IMR-90 (cell line): ENCODE measurements around the gene ACACA. TPM values are rescaled to one million over a fixed set of nuclear protein-coding genes. Genes with fewer than 3 reads are reported as not detected.

Source experiments
- ATAC-seq: fragments of 200-7000 bp; cut with Tn5 transposase; 2 replicates; pipeline ENCODE4 v1.9.1; 2020; ENCODE audit warnings: low read depth, mild to moderate bottlenecking, moderate library complexity
- BruUV-seq: library from RNA; stranded (reverse); fragments of 400-500 nt; replicated peaks from 2 replicates; lab custom pipeline; 2021; lab: Mats Ljungman, UMichigan
- CTCF ChIA-PET: fragments of 300-600 bp; formaldehyde crosslinking; extraction: SDS; loops from one replicate; lab custom pipeline; 2021; ENCODE audit warnings: antibody characterized with exemption; lab: Yijun Ruan, JAX
- POLR2A ChIA-PET: fragments of 300-600 bp; sonication (Branson Sonifier 250); formaldehyde crosslinking; loops from one replicate; lab custom pipeline; 2022; ENCODE audit warnings: antibody characterized with exemption; ENCODE audit not compliant: unreplicated experiment; lab: Charles Lee
- DNase-seq: peaks from one replicate; pipeline ENCODE4 v3.0.0; 2013
- H2AFZ ChIP-seq: replicated peaks from 2 replicates; pipeline ENCODE3; 2013; ENCODE audit warnings: low read length, mild to moderate bottlenecking; ENCODE audit not compliant: poor library complexity
- H2AK5ac ChIP-seq: 2 replicates; pipeline ENCODE4 v1.6.1; 2013; ENCODE audit warnings: low read depth, low read length, inconsistent platforms
- H2AK9ac ChIP-seq: replicated peaks from 2 replicates; pipeline ENCODE3; 2013; ENCODE audit warnings: mild to moderate bottlenecking, low read depth, low read length, moderate library complexity; ENCODE audit not compliant: poor library complexity
- H2BK120ac ChIP-seq: 2 replicates; pipeline ENCODE4 v1.6.1; 2013; ENCODE audit warnings: low read depth, low read length, inconsistent platforms
- H2BK15ac ChIP-seq: 3 replicates; pipeline ENCODE4 v1.6.1; 2013; ENCODE audit warnings: low read depth, low read length, inconsistent platforms
- H2BK20ac ChIP-seq: 2 replicates; pipeline ENCODE4 v1.6.1; 2013; ENCODE audit warnings: low read depth, mild to moderate bottlenecking, inconsistent platforms, low read length, moderate library complexity
- H2BK5ac ChIP-seq: 2 replicates; pipeline ENCODE4 v1.6.1; 2013; ENCODE audit warnings: mild to moderate bottlenecking, low read depth, low read length, inconsistent platforms; ENCODE audit not compliant: poor library complexity, severe bottlenecking
- H3K14ac ChIP-seq: replicated peaks from 2 replicates; pipeline ENCODE4 v1.6.1; 2013; ENCODE audit warnings: low read depth, low read length, inconsistent platforms
- H3K18ac ChIP-seq: 2 replicates; pipeline ENCODE4 v1.6.1; 2013; ENCODE audit warnings: low read depth, low read length, control low read depth
- H3K23ac ChIP-seq: 2 replicates; pipeline ENCODE4 v1.6.1; 2013; ENCODE audit warnings: low read depth, low read length, inconsistent platforms
- H3K27ac ChIP-seq: 2 replicates; pipeline ENCODE4 v1.5.1; 2013; ENCODE audit warnings: mild to moderate bottlenecking, control low read depth, low read length; ENCODE audit not compliant: insufficient read depth
- H3K27me3 ChIP-seq: 2 replicates; pipeline ENCODE4 v1.6.1; 2013; ENCODE audit warnings: low read length; ENCODE audit not compliant: control insufficient read depth, insufficient read depth
- H3K36me3 ChIP-seq: 2 replicates; pipeline ENCODE4 v1.6.1; 2013; ENCODE audit warnings: low read length, mixed read lengths; ENCODE audit not compliant: control insufficient read depth, insufficient read depth
- H3K4ac ChIP-seq: 2 replicates; pipeline ENCODE4 v1.6.1; 2013; ENCODE audit warnings: low read depth, low read length, inconsistent platforms
- H3K4me1 ChIP-seq: 2 replicates; pipeline ENCODE4 v1.6.1; 2013; ENCODE audit warnings: low read length, mixed read lengths; ENCODE audit not compliant: control insufficient read depth, insufficient read depth
- H3K4me2 ChIP-seq: 2 replicates; pipeline ENCODE4 v1.6.1; 2013; ENCODE audit warnings: low read depth, mild to moderate bottlenecking, control low read depth, low read length, moderate library complexity
- H3K4me3 ChIP-seq: 2 replicates; pipeline ENCODE4 v1.5.1; 2013; ENCODE audit warnings: low read depth, mild to moderate bottlenecking, control low read depth, low read length, moderate library complexity; ENCODE audit not compliant: insufficient read depth
- H3K56ac ChIP-seq: 2 replicates; pipeline ENCODE4 v1.6.1; 2013; ENCODE audit warnings: low read length, inconsistent platforms; ENCODE audit not compliant: insufficient read depth; ENCODE audit errors: extremely low read depth
- H3K79me1 ChIP-seq, 2 experiments: 2 replicates each; pipeline ENCODE4 v1.6.1; 2013; ENCODE audit warnings: low read length in 2 of 2, inconsistent platforms in 1 of 2, low read depth in 1 of 2
- H3K9ac ChIP-seq: 2 replicates; pipeline ENCODE4 v1.6.1; 2013; ENCODE audit warnings: low read depth, low read length, control low read depth
- H3K9me1 ChIP-seq: 2 replicates; pipeline ENCODE4 v1.6.1; 2013; ENCODE audit warnings: low read length, inconsistent platforms; ENCODE audit not compliant: insufficient read depth
- H3K9me3 ChIP-seq: 2 replicates; pipeline ENCODE4 v1.6.1; 2013; ENCODE audit warnings: low read length; ENCODE audit not compliant: control insufficient read depth, insufficient read depth
- H4K20me1 ChIP-seq: 2 replicates; pipeline ENCODE4 v1.6.1; 2013; ENCODE audit warnings: low read length, inconsistent platforms; ENCODE audit not compliant: insufficient read depth
- H4K5ac ChIP-seq: 2 replicates; pipeline ENCODE4 v1.6.1; 2013; ENCODE audit warnings: mild to moderate bottlenecking, low read depth, low read length, control low read depth
- H4K8ac ChIP-seq, 2 experiments: 2 replicates each; pipeline ENCODE4 v1.6.1; 2013; ENCODE audit warnings: low read depth in 2 of 2, low read length in 2 of 2, control low read depth in 1 of 2, inconsistent platforms in 1 of 2
- H4K91ac ChIP-seq: 2 replicates; pipeline ENCODE4 v1.6.1; 2013; ENCODE audit warnings: low read depth, low read length, inconsistent platforms; ENCODE audit not compliant: insufficient read depth
- BHLHE40 ChIP-seq: fragments of 150-350 bp; IDR thresholded peaks from 2 replicates; pipeline ENCODE4 v1.6.1; 2016; ENCODE audit warnings: mild to moderate bottlenecking, low read depth, low read length
- CTCF ChIP-seq: conservative IDR thresholded peaks from 2 replicates; pipeline ENCODE4 v1.5.1; 2012; ENCODE audit warnings: mild to moderate bottlenecking, low read depth, low read length, improper control_type of control experiment
- ELK1 ChIP-seq: fragments of 150-350 bp; IDR thresholded peaks from 2 replicates; pipeline ENCODE4 v1.6.1; 2016; ENCODE audit warnings: low read depth, mild to moderate bottlenecking, low read length, moderate library complexity, borderline replicate concordance
- POLR2A ChIP-seq: IDR thresholded peaks from 2 replicates; pipeline ENCODE4 v1.6.1; 2012; ENCODE audit warnings: mild to moderate bottlenecking, low read depth, low read length
- RFX5 ChIP-seq: IDR thresholded peaks from 2 replicates; pipeline ENCODE4 v1.8.0; 2012; ENCODE audit warnings: low read depth, mild to moderate bottlenecking, low read length, moderate library complexity
- SMC3 ChIP-seq: fragments of 150-350 bp; IDR thresholded peaks from 2 replicates; pipeline ENCODE4 v1.6.1; 2016; ENCODE audit warnings: low read depth, mild to moderate bottlenecking, antibody characterized with exemption, low read length, moderate library complexity
- WGBS, 2 experiments: methylation state at CpG; one replicate each; pipeline versions ENCODE4 v1.1.5 to v1.1.7; 2013; ENCODE audit warnings: missing lambda C conversion rate in 2 of 2; ENCODE audit not compliant: insufficient read length in 1 of 2; ENCODE audit errors: extremely low coverage in 2 of 2; 5-methylcytosine and 5-hydroxymethylcytosine counted together
- dilution Hi-C: fragments of 300-500 bp; cut with HindIII; formaldehyde crosslinking; loops from one replicate; pipeline ENCODE4 v1.14.3; 2018; ENCODE audit warnings: low sequenced_read_pairs; ENCODE audit not compliant: unreplicated experiment
- in situ Hi-C: fragments of 300-500 bp; cut with MboI; formaldehyde crosslinking; loops from 3 replicates; pipeline ENCODE4 v1.14.3; 2019; ENCODE audit warnings: low sequenced_read_pairs, inconsistent platforms, mixed read lengths
- intact Hi-C: fragments of 100-400 bp; cut with micrococcal nuclease; formaldehyde crosslinking; loops from 2 replicates; pipeline ENCODE4 v1.10.0; 2022
- polyA plus RNA-seq, 3 experiments: library from polyadenylated mRNA; depleted of rRNA; stranded (reverse); fragments of >200 nt; gene quantifications; 2 replicates each; pipeline ENCODE4 v1.2.3, GENCODE V29; 2012; ENCODE audit warnings: low replicate concordance in 1 of 3
- total RNA-seq: library from RNA; depleted of rRNA; stranded (reverse); fragments of >200 nt; gene quantifications from 2 replicates; pipeline ENCODE4 v1.2.3, GENCODE V29; 2012

The ACACA gene
- total and polyA plus RNA-seq, 2 of the 4 experiments (the other 2 are of a cell fraction), result 21.3 to 39.1 TPM

GRCh38 chr17:37399265-37399803 lies 7.3 kb downstream of the ACACA start:
- H3K9me3 ChIP-seq, result no peaks in the 10 kb centered on the region

More at GRCh38 chr17:37399265-37399803, 7.3 kb downstream of the ACACA start:
- Histone ChIP-seq H3K27me3 (no peaks in the 10 kb centered on the region), H3K27ac (no peak overlapping the region), H2BK120ac (no peak overlapping the region), H3K23ac (no peak overlapping the region), H3K36me3 (no peaks in the 10 kb centered on the region), H2AK5ac (no peak overlapping the region), H3K79me1 (peaks cover 9 to 36% of the 10 kb centered on the region in 2 experiments), H4K91ac (no peak overlapping the region), H2BK5ac (no peak overlapping the region), H3K4me2 (no peak overlapping the region), H3K14ac (no peak overlapping the region), H2BK20ac (no peak overlapping the region), H4K5ac (no peak overlapping the region), H3K4ac (no peak overlapping the region), H4K8ac (no peak overlapping the region), H2AK9ac (no peak overlapping the region), H2BK15ac (no peak overlapping the region), H3K18ac (no peak overlapping the region), H3K4me3 (no peak overlapping the region), H3K56ac (no peak overlapping the region), H3K9ac (no peak overlapping the region), H3K4me1 (peaks cover 2% of the 10 kb centered on the region; the same call in 1 of the 2 replicates), H4K20me1 (no peaks in the 10 kb centered on the region; the same call in 1 of the 2 replicates), H3K9me1 (peaks cover 9% of the 10 kb centered on the region; the same call in 1 of the 2 replicates), H2AFZ (no peak overlapping the region)
- in situ Hi-C loops, result no loop called here
- BruUV-seq, result no TSS peak
- no peak for ATAC-seq
- TF ChIP-seq CTCF, result no peak
- no peak for TF ChIP-seq POLR2A
- no peak for TF ChIP-seq RFX5
- TF ChIP-seq ELK1, result no peak
- no peak for TF ChIP-seq BHLHE40
- no peak for TF ChIP-seq SMC3
- peak; percentile 19 for DNase-seq
- ChIA-PET POLR2A (no interaction called here), CTCF (no interaction called here)
- 90% methylated on average over 2 of the region's 5 CpGs; no CpG with 5 or more reads in 1 of the 2 experiments for WGBS, 2 experiments
- intact Hi-C loops, result no loop called here
- dilution Hi-C loops, result no loop called here
